ENCODE measurements around the gene SERPINB7.

Gene SERPINB7

GRCh38 chr18:63850020-63850419 is 74.8 kb downstream of the SERPINB7 start:
- DNase-seq = no peak

- no peak for DNase-seq
These were observed 75.4 kb downstream of the SERPINB7 start for GRCh38 chr18:63850636-63851035.
